Body of pancreas (tissue), 4 donors: ENCODE measurements around the gene ZNF236.

Experiments
- CTCF ChIP-seq, 7 experiments: fragments of 450-650 bp in 4 of 7; fragments of 200-600 bp in 3 of 7; sonication (generic) in 3 of 7; IDR thresholded peaks; one replicate each; pipeline ENCODE4 v1.5.1; 2016 to 2019; ENCODE audit warnings: antibody characterized with exemption in 7 of 7
- POLR2A ChIP-seq, 3 donors: fragments of 450-650 bp; IDR thresholded peaks; one replicate each; pipeline ENCODE4 v1.6.1; 2016; ENCODE audit warnings: antibody characterized with exemption in 3 of 3, mild to moderate bottlenecking in 2 of 3

GRCh38 chr18:77013811-77014521 lies 191.6 kb downstream of the ZNF236 start:
- TF ChIP-seq CTCF (IDR thresholded peaks at IDR 0.05) (no peak), POLR2A (IDR thresholded peaks at IDR 0.05) (no peak)
